A549 (cell line): Measurements from ENCODE around the gene DACT3.

Experiments used
- EP300 ChIP-seq, 2 experiments: fragments of >200 bp; sonication (Bioruptor Twin); formaldehyde crosslinking; IDR thresholded peaks; 2 replicates in 1 of 2; 3 replicates in 1 of 2; pipeline ENCODE4 v1.6.1; 2016 to 2017
- FOSL2 ChIP-seq, 2 experiments: fragments of 450-650 bp in 1 of 2; fragments of >200 bp in 1 of 2; sonication (Bioruptor Twin) in 1 of 2; formaldehyde crosslinking; IDR thresholded peaks; 2 replicates each; pipeline versions ENCODE4 v1.5.0 to v1.6.1; 2016 to 2020; ENCODE audit warnings: mild to moderate bottlenecking in 1 of 2, moderate library complexity in 1 of 2
- HEYL ChIP-seq: fragments of 250-450 bp; sonication (Bioruptor Pico); IDR thresholded peaks from 2 replicates; pipeline ENCODE4 v1.8.0; 2021; ENCODE audit warnings: mild to moderate bottlenecking, moderate library complexity
- ZFP36 ChIP-seq: fragments of 450-650 bp; IDR thresholded peaks from 2 replicates; pipeline ENCODE4 v1.6.1; 2014; ENCODE audit warnings: borderline replicate concordance; ENCODE audit not compliant: partially characterized antibody
- TF ChIP-seq, protein P1 (sequence below): fragments of >200 bp; sonication (Bioruptor Twin); formaldehyde crosslinking; IDR thresholded peaks from 3 replicates; pipeline ENCODE4 v1.5.1; 2016
- TF ChIP-seq, protein P2 (sequence below): fragments of 250-450 bp; sonication (Bioruptor Pico); IDR thresholded peaks from 2 replicates; pipeline ENCODE4 v1.5.0; 2020; ENCODE audit warnings: low read depth, mild to moderate bottlenecking, moderate library complexity

DNA sequence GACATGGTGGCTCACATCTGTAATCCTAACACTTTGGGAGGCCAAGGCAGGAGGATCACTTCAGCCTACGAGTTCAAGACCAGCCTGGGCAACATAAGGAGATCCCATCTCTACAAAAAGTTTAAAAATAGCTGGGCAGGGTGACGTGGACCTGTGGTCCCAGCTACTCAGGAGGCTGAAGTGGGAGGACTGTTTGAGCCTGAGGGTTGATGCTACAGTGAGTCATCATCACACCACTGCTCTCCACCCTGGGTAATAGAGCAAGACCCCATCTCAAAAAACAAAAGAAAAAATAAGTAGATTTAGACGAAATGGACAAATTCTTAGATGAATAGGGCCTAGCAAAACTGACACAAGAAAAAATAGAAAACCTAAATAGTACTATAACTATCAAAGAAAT is 14.6 kb downstream of the DACT3 start:
- TF ChIP-seq, protein P1, sequence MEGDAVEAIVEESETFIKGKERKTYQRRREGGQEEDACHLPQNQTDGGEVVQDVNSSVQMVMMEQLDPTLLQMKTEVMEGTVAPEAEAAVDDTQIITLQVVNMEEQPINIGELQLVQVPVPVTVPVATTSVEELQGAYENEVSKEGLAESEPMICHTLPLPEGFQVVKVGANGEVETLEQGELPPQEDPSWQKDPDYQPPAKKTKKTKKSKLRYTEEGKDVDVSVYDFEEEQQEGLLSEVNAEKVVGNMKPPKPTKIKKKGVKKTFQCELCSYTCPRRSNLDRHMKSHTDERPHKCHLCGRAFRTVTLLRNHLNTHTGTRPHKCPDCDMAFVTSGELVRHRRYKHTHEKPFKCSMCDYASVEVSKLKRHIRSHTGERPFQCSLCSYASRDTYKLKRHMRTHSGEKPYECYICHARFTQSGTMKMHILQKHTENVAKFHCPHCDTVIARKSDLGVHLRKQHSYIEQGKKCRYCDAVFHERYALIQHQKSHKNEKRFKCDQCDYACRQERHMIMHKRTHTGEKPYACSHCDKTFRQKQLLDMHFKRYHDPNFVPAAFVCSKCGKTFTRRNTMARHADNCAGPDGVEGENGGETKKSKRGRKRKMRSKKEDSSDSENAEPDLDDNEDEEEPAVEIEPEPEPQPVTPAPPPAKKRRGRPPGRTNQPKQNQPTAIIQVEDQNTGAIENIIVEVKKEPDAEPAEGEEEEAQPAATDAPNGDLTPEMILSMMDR: no peak
- TF ChIP-seq FOSL2 (IDR thresholded peaks at IDR 0.05) (no peak), FOSL2 (CRISPR knock-in tag; IDR thresholded peaks at IDR 0.05) (no peak), EP300 (IDR thresholded peaks at IDR 0.05) (no peak), ZFP36 (no peak), HEYL (CRISPR knock-in tag) (no peak)
- TF ChIP-seq, protein P2, sequence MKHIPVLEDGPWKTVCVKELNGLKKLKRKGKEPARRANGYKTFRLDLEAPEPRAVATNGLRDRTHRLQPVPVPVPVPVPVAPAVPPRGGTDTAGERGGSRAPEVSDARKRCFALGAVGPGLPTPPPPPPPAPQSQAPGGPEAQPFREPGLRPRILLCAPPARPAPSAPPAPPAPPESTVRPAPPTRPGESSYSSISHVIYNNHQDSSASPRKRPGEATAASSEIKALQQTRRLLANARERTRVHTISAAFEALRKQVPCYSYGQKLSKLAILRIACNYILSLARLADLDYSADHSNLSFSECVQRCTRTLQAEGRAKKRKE (CRISPR knock-in tag): no peak
